Renal cortex interstitium (tissue), 11 donors: ENCODE data around the gene CAMK1D. TPM values are rescaled to one million over a fixed set of nuclear protein-coding genes. Genes with fewer than 3 reads are reported as not detected.

Experiments
- DNase-seq, 11 donors: peaks; one replicate each; pipeline ENCODE4 v3.0.0-alpha.2; 2013; ENCODE audit warnings: low read depth in 9 of 11, low spot score in 4 of 11; ENCODE audit errors: extremely low read depth in 1 of 11
- polyA plus RNA-seq, 3 donors: library from polyadenylated mRNA; unstranded; fragments of 120-200 nt; gene quantifications; one replicate each; pipeline ENCODE4 v1.2.1, GENCODE V29; 2013; ENCODE audit not compliant: insufficient read length in 3 of 3

Gene CAMK1D
- polyA plus RNA-seq, 3 donors, result 10.5 to 13.0 (median 10.8) TPM

DNA sequence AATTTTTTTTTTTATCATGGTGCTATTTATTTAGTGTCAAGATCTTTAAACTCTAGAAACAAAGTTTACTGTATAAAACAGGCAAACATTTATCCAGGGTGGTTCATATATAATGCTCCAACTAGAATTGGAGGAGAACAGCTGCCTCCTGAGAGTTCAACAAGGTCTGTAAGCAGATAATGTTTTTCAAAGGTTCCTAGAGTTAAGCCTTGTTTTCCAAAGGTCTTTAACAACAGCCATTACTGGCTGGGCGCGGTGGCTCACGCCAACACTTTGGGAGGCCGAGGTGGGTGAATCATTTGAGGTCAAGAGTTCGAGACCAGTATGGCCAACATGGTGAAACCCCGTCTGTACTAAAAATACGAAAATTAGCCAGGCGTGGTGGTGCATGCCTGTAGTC, 335.4 kb downstream of the CAMK1D start:
- no peak for DNase-seq

DNA sequence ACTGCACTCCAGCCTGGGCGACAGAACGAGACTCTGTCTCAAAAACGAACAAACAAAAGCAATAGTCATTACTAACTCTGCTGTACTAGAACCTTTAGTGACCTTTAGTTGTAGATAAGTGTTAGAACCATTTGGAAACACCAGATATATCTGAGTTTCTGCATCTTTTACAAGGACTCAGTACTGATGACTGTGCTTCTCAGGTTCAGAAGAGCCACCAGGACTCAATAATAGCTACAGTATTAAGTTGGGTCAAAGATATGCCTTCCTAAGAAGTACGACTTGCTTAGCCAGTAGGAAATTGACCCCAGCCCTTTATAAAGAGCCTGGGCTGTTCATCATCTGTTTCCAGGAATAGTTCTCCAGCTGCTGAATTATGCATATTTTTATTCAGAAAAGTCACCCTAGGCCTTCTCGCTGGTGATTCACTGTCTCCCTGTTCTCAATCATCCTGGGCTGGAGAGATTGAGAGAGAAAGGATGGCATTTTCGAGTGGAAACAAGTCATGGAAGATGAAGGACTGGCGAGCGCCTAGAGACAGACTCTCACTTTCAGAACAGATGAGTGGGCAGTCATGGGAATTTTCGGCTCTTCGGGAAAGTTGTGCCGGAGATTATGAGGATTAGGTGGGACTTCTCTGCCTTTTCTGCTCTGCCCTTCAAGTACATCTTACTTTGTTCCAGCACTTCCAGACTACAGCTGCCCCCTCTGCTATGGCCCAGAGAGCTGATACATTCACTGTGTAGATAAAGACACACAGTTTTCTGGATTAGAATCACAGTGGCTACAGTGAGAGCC, 336.1 kb downstream of the CAMK1D start:
- no peak for DNase-seq

DNA sequence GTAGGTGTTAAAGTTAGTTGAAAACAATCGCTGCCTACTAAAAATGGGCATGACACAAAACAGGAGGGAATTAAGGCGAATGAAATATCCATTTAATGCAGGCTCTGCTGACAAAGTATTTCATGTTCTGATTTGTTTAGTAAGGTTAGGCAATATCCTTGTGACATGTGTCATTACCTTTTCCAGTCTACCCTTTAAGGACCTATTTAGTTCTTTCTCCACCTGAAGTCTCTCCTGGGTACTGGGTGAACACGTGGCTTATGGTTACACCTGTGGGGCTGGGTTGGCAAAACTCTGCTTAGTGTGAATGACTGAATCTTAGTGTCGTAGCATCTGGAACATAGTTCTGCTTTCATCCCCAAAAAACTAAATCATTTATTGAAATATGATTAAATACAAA, 338.6 kb downstream of the CAMK1D start:
- DNase-seq, result no peak

DNA sequence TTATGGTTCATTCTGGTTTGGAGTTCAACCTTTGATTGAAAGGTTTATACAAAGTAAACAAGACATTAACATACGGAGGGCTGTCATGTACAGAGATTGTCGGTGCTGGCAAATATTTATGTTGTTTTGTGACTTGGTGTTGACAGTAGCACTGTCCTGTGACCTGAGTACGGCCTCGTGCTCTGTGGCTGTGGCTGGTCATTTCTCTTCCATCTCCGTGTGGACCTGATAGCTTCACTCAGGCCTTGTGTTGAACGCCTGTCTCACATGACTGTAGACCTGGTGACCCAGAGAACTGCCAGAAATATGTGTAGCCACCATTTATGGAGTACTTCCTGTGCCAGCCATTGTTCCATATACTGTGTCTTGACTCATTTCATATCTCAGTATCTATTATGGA, 340.5 kb downstream of the CAMK1D start:
- DNase-seq, result no peak

DNA sequence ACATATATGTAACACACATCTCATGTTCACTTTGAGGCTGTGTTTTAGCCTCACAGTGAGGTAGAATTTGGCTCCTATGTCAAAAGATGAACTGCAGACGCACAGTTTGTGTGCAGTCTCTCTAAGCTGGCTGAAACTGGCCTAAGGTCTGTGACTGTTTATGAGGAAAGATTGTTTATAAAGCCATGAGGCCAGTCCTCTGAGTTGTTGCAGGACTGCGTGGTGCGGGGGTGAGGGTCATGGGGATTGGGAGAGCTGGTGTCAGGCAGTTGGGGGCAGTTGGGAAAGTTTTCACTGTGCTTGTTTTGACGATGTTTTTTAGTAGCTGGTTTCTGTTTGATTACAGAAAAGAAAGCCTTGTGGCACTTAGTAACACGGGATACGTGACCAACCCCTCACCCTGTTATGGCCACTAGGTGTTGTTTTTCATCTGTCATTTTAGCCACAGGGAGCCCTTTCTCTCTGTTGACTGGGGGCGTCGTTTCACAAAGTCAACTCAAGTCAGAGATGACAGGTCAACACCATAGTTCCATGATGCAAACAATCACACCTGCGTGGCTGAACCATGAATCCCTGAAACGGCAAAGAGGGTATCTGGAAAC, 341.3 kb downstream of the CAMK1D start:
- peak in 4 of 11 donors; percentile 17 to 43 (median 34) for DNase-seq

DNA sequence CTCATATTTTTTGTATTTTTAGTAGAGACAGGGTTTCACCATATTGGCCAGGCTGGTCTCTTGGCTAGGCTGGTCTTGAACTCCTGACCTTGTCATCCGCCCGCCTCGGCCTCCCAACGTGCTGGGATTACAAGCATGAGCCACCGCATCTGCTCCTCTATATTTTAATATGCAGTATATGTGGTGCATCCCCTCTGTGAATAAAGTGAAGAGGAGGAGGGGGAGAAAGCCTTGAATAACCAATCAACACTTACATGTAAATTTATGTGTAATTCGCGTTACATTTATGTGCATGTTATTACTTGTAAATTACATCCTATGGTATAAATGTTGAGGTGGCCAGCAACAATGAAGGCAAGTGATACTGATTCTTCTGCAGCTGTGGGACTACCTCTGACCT, 342.2 kb downstream of the CAMK1D start:
- DNase-seq, result no peak

DNA sequence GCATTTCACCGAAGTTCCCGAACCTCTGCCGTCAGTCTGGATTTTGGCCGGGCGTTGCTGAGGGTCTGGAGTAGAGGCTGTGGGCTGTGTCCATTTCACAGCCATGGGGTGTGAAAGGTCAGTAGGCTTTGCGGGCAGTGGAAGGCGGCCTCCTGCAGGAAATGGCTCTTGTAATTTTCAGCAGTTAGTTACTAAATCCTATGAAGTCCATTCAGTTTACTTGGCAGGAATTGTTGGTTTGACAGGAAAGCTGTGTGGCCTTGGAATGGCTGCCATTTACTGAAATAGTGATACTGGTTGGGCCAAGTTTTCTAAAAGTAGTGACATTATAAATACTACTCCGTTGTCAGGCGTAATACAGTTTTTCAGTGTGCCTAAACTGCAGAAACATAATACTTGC, 348.4 kb downstream of the CAMK1D start:
- no peak for DNase-seq

DNA sequence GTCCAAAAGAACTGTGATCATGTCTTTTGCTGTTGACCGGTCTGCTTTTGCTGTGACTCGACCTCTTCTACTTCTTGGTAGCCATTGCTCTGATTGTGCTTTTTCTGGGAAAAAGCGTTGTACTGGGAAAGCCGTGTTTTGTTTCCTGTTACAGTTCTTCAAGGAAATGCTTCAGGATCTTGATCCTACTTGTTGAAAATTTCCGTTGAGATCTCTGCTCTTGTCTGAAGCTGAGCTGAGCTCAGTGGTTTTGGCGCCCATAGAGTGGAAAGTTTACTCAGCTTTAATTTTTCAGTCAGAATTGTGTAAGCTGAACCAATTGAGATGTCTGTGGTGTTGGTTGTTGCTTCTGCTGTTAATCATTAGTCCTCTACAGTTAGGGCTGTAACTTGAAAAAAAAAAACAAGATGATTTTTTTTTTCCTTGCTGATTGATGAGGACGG, 349.9 kb downstream of the CAMK1D start:
- no peak for DNase-seq

DNA sequence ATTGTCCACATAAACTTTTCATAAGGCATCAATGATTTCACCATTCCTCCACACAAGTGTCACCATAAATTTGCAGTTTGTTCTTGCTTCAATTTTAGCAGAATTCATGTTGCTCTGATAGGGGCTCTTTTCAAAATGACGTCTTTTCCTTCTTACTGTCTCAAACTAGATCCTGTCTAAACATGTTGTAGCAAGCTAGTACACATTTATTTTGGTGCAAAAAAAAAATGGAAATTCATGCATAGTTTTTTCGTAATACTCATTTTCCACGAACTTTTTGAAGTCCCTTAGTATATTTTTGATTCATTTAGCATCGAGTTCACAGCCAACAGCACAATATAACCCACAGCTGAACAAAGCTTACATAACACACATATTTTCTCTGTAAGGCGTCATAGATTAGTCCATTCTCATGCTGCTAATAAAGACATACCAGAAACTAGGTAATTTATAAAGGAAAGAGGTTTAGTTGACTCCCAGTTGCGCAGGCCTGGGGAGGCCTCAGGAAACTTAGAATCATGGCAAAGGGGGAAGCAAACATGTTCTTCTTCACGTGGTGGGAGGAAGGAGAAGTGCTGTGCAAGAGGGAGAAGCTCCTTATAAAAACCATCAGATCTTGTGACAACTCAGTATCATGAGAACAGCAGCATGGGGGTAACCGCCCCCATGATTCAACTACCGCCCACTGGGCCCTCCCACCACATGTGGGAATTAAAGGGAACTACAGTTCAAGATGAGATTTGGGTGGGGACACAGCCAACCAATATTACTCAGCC, 350.6 kb downstream of the CAMK1D start:
- no peak for DNase-seq

DNA sequence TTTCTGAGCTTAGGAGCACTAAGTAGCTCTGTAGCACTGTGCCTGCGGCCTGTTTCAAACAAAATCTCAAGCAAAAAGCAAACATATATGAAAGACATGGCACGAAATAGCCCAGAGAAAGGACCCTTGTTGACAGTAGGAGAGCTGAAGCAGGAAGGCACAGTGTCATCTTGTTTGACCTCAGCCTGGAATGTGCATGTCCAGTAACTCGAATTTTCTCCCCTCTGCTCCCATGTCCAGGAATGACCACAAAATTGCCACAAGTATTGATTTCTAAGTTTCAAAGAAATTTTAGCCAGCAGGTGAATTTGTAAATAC, 351.2 kb downstream of the CAMK1D start:
- DNase-seq, result no peak

DNA sequence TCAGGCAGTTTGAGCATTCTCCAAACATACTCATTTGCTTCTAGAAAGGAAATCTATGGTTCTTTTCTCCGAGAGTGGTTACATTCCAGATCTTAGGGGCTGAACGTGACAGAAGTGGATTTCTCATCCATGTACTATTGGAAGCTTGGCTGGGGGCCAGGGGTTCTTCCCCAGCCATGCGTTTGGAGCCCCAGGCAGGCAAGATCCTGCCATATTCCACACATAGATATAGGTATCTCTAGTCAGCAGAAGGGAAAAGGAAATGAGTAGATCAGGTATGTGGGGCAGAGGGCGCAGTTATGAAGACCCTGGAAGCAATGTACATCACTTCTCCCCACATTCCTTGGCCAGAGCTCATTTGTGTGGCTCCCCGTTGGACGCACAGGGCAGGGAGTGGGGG, 352.3 kb downstream of the CAMK1D start:
- DNase-seq, result no peak

DNA sequence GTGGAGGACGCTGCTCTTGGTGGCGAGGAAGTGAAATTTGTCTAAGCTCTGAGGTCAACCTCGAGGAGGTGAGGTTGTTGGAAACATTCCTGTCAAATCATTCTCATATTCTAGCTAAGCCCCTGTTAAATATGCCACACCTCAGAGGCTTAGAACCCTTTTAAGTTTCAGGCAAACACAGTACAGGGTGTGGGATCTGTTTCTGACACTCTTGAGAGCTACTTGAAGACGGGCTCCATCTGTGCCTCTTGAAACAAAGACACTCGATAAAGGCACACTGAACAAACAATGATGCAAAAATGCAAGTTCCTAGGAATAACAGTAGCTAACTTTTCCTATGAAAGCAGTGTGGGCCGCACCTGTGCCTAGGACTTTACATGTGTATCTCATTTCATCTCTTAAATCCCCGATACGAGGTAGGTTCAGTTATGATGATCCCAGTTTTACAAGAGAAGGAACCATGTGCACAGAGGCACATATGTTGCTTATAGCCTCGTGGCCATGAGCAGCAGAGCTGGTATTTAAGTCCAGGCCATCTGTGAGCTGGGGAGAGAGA, 352.9 kb downstream of the CAMK1D start:
- DNase-seq, result no peak

DNA sequence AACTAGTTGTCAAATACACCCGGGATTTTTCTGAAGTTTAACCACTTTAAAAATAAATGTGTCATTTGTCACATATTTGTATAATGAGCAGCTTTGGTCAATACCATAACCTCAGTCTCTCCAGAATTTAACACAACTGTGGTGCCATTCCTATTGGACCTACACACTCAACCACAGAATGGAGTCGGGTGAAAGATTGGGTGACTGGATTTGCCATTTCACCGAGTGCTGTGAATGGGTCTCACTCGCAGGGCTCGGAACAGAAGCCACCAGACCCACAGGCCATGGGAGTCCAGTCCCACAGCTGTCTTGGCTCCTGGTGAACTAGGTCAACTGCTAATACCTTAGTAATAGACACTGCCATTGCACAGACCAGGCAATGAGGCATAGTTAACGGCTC, 353.8 kb downstream of the CAMK1D start:
- DNase-seq, result no peak

DNA sequence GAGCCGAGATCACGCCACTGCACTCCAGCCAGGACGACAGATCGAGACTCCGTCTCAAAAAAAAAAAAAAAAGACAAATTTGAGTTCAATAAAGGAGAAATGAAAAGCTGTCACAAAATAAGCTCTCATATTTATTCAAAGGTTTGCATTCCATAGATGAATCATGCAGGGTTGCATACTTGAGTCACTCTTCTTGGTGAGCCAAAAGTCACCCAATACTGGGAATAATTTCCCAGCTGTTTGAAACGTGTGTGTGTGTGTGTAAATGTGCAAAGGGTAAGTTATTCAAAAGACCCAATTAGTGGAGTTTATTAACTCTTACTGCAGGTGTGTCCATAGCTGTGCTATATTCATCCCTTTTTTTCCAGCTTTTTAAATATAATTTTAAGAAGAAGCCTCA, 354.5 kb downstream of the CAMK1D start:
- DNase-seq, result no peak

DNA sequence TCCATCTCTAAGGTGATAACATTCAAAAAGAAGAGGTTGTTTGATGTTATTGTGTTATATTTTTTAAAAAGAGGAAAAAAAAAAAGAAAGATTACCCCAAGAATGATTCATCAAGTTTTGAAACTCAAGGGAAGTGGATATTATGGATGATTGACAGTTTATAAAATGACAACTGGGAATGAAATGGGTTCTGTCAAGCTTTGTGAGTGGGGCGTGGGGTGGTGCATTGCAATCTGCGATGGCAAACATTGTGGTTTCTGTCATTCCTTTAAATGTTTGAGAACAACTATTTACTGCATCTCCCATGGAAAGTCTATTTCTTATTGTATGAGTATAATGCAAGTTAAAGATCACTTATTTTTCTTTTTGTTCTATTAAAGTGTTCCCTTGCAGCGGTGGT, 355.1 kb downstream of the CAMK1D start:
- no peak for DNase-seq

DNA sequence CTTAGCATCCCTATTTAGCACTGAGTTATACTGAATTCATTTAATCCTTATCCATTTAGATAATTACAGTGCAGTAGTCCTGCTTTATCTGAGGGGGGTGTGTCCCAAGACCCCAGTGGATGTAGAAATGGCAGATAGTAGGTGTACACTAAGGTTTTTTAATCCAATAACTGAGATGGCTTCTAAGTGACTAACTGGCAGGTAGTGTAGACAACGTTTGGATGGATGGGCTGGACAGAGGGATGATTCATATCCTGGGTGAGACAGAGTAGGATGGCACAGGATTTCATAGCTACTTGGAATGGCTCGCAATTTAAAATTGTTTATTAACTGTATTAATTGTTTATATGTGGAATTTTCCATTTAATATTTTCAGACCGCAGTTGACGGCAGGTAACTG, 356.6 kb downstream of the CAMK1D start:
- DNase-seq, result no peak

DNA sequence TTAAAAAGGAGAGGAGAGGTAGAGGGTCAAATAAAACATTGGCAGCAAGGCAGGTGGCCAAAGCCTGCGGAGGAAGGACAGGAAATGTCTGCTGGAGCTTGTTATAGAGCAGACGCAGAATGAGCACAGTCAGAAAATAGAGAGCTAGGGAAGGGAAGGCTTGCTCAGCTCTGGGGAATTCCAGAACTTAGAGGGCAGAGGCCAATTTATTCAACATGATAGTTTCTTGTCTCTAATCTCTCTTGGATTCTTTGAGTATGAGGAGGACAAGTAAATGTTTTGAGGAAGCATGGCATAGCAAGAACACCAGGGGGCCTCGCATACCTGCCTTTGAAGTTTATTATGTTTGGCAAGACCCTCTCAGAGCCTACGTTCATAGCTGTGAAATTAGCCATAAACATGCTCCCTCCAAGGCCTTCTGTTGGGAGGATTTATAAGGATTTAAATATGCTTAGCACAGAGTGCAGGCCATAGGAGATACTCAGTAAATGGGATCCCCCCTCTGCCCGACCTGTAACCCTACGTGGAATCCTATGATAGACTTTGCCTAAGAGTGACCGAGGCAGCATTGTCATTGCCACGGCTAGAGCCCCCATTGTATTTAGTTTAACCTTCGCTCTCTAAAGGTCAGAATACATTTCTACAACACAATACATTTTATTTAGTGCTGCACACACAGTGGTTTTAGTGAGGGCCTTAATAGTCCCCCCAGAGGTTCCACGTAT, 358.3 kb downstream of the CAMK1D start:
- DNase-seq, result peak in 4 of 11 donors; percentile 42 to 51 (median 48)

DNA sequence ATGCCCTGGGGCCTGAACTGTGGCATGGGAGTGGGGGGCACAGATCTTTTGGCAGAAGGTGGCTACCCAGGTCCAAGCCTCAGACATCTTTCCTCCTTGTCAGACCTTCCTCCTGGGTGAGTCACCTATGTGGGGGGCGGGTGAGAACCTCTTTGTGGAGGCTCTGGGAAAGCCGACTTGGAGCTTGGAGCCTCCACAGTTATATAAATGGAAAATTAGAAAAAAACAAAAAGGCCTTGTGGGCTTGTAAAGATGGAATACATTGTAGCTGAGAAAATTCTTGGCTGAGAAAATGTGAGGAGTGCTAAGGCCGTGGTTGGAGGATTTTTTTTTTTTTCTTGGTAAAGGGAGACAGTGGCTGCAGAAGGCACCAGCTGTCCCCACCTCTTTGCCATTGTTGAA, 359.7 kb downstream of the CAMK1D start:
- DNase-seq, result no peak

DNA sequence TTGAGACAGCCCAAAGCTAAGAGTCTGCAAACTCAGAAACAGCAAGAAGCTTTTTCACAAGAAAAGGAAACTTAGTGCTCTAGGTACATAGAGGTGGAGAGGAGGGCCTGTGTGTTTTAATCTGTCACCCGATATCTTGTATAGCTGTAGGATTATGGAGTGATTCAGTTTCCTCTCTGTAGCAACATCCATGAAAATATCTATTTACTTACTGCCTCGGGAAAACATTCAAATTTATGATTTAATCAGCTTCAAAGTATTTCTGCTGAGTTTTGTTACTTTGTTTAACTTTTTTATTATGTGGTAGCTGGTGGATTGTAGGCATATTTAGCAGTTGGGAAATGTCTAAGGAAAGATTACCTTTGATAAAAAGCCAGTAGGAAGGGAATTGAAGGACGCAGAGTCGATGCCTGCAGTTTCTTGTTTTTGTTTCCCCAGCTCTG, 360.2 kb downstream of the CAMK1D start:
- no peak for DNase-seq
